ENCODE data around the gene SKP1. TPM values are rescaled to one million over a fixed set of nuclear protein-coding genes. Genes with fewer than 3 reads are reported as not detected.

SKP1 gene
- total RNA-seq, 1 donor from 2014 or later = 147 TPM

- no peak for TF ChIP-seq POLR2A (IDR thresholded peaks at IDR 0.05)
- no peak for TF ChIP-seq POLR2AphosphoS5 (IDR thresholded peaks at IDR 0.05; ENCODE audit: insufficient read depth in 1 of 2, low read depth in 1 of 2)
- no peak overlapping the region for H3K4me3 ChIP-seq
- intact Hi-C loops (cut with DNase I) = no loop called here
- peak in 1 of 2 donors; percentile 58 for DNase-seq (ENCODE audit: extremely low spot score in 2 of 2)
- H3K27ac ChIP-seq = no peak overlapping the region
- no peaks in the 10 kb centered on the region for H3K9me3 ChIP-seq
- H3K27me3 ChIP-seq = no peaks in the 10 kb centered on the region
- H3K4me1 ChIP-seq = peaks cover 20% of the 10 kb centered on the region
- H3K36me3 ChIP-seq = peaks cover 0 to 22% of the 10 kb centered on the region in 2 donors
Measured at GRCh38 chr5:134136221-134136631, 40.5 kb downstream of the SKP1 start.

- H3K27me3 ChIP-seq = no peaks in the 10 kb centered on the region
- no peak for DNase-seq (ENCODE audit: extremely low spot score in 2 of 2)
- no peak overlapping the region for H3K4me3 ChIP-seq
- TF ChIP-seq POLR2A (IDR thresholded peaks at IDR 0.05) = no peak
- no peak overlapping the region for H3K27ac ChIP-seq
- H3K36me3 ChIP-seq = peaks cover 0 to 22% of the 10 kb centered on the region in 2 donors
- H3K9me3 ChIP-seq = no peaks in the 10 kb centered on the region
- H3K4me1 ChIP-seq = peaks cover 13% of the 10 kb centered on the region
- intact Hi-C loops (cut with DNase I) = no loop called here
Measured at GRCh38 chr5:134135091-134135655, 41.6 kb downstream of the SKP1 start.

- intact Hi-C loops (cut with DNase I) = no loop called here
- Histone ChIP-seq H3K4me3 (no peak overlapping the region), H3K36me3 (peaks cover 0 to 22% of the 10 kb centered on the region in 2 donors), H3K9me3 (no peaks in the 10 kb centered on the region), H3K27me3 (no peaks in the 10 kb centered on the region), H3K4me1 (peaks cover 13% of the 10 kb centered on the region), H3K27ac (no peak overlapping the region)
- TF ChIP-seq POLR2AphosphoS5 (IDR thresholded peaks at IDR 0.05; ENCODE audit: insufficient read depth in 1 of 2, low read depth in 1 of 2) = no peak
- TF ChIP-seq POLR2A (IDR thresholded peaks at IDR 0.05) = no peak
- no peak for TF ChIP-seq CTCF (IDR thresholded peaks at IDR 0.05)
- DNase-seq (ENCODE audit: extremely low spot score in 2 of 2) = no peak
Measured at GRCh38 chr5:134133995-134134541, 42.7 kb downstream of the SKP1 start.

GRCh38 chr5:134133188-134133994 lies 43.4 kb downstream of the SKP1 start:
- H3K4me1 ChIP-seq = peaks cover 13% of the 10 kb centered on the region
- no peak overlapping the region for H3K4me3 ChIP-seq
- H3K9me3 ChIP-seq = no peaks in the 10 kb centered on the region
- intact Hi-C loops (cut with DNase I) = no loop called here
- TF ChIP-seq POLR2A (IDR thresholded peaks at IDR 0.05) = no peak
- TF ChIP-seq CTCF (IDR thresholded peaks at IDR 0.05) = no peak
- no peak for TF ChIP-seq POLR2AphosphoS5 (IDR thresholded peaks at IDR 0.05; ENCODE audit: insufficient read depth in 1 of 2, low read depth in 1 of 2)
- peaks cover 0 to 22% of the 10 kb centered on the region in 2 donors for H3K36me3 ChIP-seq
- no peaks in the 10 kb centered on the region for H3K27me3 ChIP-seq
- no peak overlapping the region for H3K27ac ChIP-seq
- DNase-seq (ENCODE audit: extremely low spot score in 2 of 2) = no peak

GRCh38 chr5:134132372-134133187 lies 44.2 kb downstream of the SKP1 start:
- no peak overlapping the region for H3K27ac ChIP-seq
- no peaks in the 10 kb centered on the region for H3K9me3 ChIP-seq
- no peak for TF ChIP-seq POLR2A (IDR thresholded peaks at IDR 0.05)
- TF ChIP-seq CTCF (IDR thresholded peaks at IDR 0.05) = no peak
- TF ChIP-seq POLR2AphosphoS5 (IDR thresholded peaks at IDR 0.05; ENCODE audit: insufficient read depth in 1 of 2, low read depth in 1 of 2) = no peak
- H3K4me3 ChIP-seq = no peak overlapping the region
- no peaks in the 10 kb centered on the region for H3K27me3 ChIP-seq
- intact Hi-C loops (cut with DNase I) = no loop called here
- peaks cover 0 to 22% of the 10 kb centered on the region in 2 donors for H3K36me3 ChIP-seq
- no peak for DNase-seq (ENCODE audit: extremely low spot score in 2 of 2)
- H3K4me1 ChIP-seq = peaks cover 16% of the 10 kb centered on the region
